Measurements from ENCODE around the gene KIAA0040. TPM values are rescaled to one million over a fixed set of nuclear protein-coding genes. Genes with fewer than 3 reads are reported as not detected.

The KIAA0040 gene
- total RNA-seq, 1 experiment from 2014 or later: 15.0 TPM

- DNase-seq (ENCODE audit: low spot score): no peak
- H3K27ac Mint-ChIP-seq: no peak overlapping the region
- H3K4me1 Mint-ChIP-seq: peaks cover 6% of the 10 kb centered on the region; the same call in 1 of the 2 replicates
- CTCF ChIA-PET: no interaction called here
- TF ChIP-seq STAT6 (CRISPR knock-in tag; conservative IDR thresholded peaks at IDR 0.05; ENCODE audit: low read depth) (no peak), NFE2L1 (CRISPR knock-in tag; IDR thresholded peaks at IDR 0.05) (no peak), ATF3 (CRISPR knock-in tag; conservative IDR thresholded peaks at IDR 0.05) (no peak), ESRRA (CRISPR knock-in tag; IDR thresholded peaks at IDR 0.05; ENCODE audit: borderline replicate concordance) (no peak), ZNF219 (CRISPR knock-in tag; IDR thresholded peaks at IDR 0.05; ENCODE audit: borderline replicate concordance) (no peak), JAZF1 (CRISPR knock-in tag; IDR thresholded peaks at IDR 0.05) (no peak), IRF1 (CRISPR knock-in tag; IDR thresholded peaks at IDR 0.05) (no peak), ZNF671 (CRISPR knock-in tag; IDR thresholded peaks at IDR 0.05) (no peak), EMX1 (CRISPR knock-in tag; IDR thresholded peaks at IDR 0.05) (no peak), NR3C1 (CRISPR knock-in tag; conservative IDR thresholded peaks at IDR 0.05; ENCODE audit: low read depth) (no peak), E2F1 (CRISPR knock-in tag; IDR thresholded peaks at IDR 0.05) (no peak)
- no peaks in the 10 kb centered on the region for H3K36me3 Mint-ChIP-seq
- H3K27me3 Mint-ChIP-seq (ENCODE audit: low read depth): peaks cover 6% of the 10 kb centered on the region; the same call in 1 of the 2 replicates
- ATAC-seq: no peak
- POLR2A ChIA-PET: no interaction called here
- no peak overlapping the region for H3K4me3 Mint-ChIP-seq
- peaks cover 13% of the 10 kb centered on the region for H3K9me3 Mint-ChIP-seq
Measured at GRCh38 chr1:175232335-175232734, 39.8 kb upstream of the KIAA0040 start.

GRCh38 chr1:175225805-175226129 is 33.2 kb upstream of the KIAA0040 start:
- Mint-ChIP-seq H3K27me3 (ENCODE audit: low read depth) (no peaks in the 10 kb centered on the region; the same call in 1 of the 2 replicates), H3K4me3 (no peak overlapping the region), H3K9me3 (no peaks in the 10 kb centered on the region), H3K4me1 (peaks cover 20% of the 10 kb centered on the region), H3K27ac (no peak overlapping the region), H3K36me3 (no peaks in the 10 kb centered on the region)
- ChIA-PET POLR2A (no interaction called here), CTCF (interaction anchor here (1.3 kb wide), 1 partner anchor 74 kb away, joined by 5 read pairs; no protein-coding TSS in a partner anchor)
- no peak for ATAC-seq
- DNase-seq (ENCODE audit: low spot score): no peak
- no peak for TF ChIP-seq ATF2 (CRISPR knock-in tag; IDR thresholded peaks at IDR 0.05; ENCODE audit: borderline replicate concordance, low read depth)
- no peak for TF ChIP-seq AR (CRISPR knock-in tag; IDR thresholded peaks at IDR 0.05)
- TF ChIP-seq NFYB (CRISPR knock-in tag; conservative IDR thresholded peaks at IDR 0.05; ENCODE audit: low read depth): no peak
- TF ChIP-seq ATF6 (CRISPR knock-in tag; IDR thresholded peaks at IDR 0.05): no peak
- TF ChIP-seq OVOL2 (CRISPR knock-in tag; IDR thresholded peaks at IDR 0.05; ENCODE audit: borderline replicate concordance): no peak
- TF ChIP-seq FOXP1 (CRISPR knock-in tag; IDR thresholded peaks at IDR 0.05; ENCODE audit: borderline replicate concordance): no peak
- TF ChIP-seq USF1 (CRISPR knock-in tag; IDR thresholded peaks at IDR 0.05): no peak
- no peak for TF ChIP-seq HMGA2 (CRISPR knock-in tag; IDR thresholded peaks at IDR 0.05)
- no peak for TF ChIP-seq ZNF121 (CRISPR knock-in tag; IDR thresholded peaks at IDR 0.05)
- no peak for TF ChIP-seq EMX1 (CRISPR knock-in tag; IDR thresholded peaks at IDR 0.05)
- no peak for TF ChIP-seq ZNF232 (CRISPR knock-in tag; IDR thresholded peaks at IDR 0.05)

Data from WTC11 (cell line).